ENCODE results near the gene REEP3.

Gene REEP3

GRCh38 chr10:63670291-63670898 is 149.2 kb downstream of the REEP3 start:
- no peak for DNase-seq

- no peak for DNase-seq
Measured at GRCh38 chr10:63671317-63671937, 150.2 kb downstream of the REEP3 start.

GRCh38 chr10:63672491-63672890 is 151.3 kb downstream of the REEP3 start:
- DNase-seq = no peak

- DNase-seq = no peak
Measured at GRCh38 chr10:63673246-63673645, 152.0 kb downstream of the REEP3 start.

- DNase-seq = no peak
Measured at GRCh38 chr10:63673846-63674245, 152.6 kb downstream of the REEP3 start.
